H9 (cell line): ENCODE results near the gene SLC19A1. TPM values are rescaled to one million over a fixed set of nuclear protein-coding genes. Genes with fewer than 3 reads are reported as not detected.

Experiments used
- DNase-seq: peaks from one replicate; pipeline ENCODE4 v3.0.0-alpha.2; 2017
- H2AFZ ChIP-seq: one replicate; pipeline ENCODE4 v1.6.1; 2013; ENCODE audit warnings: mild to moderate bottlenecking, low read length, control low read depth, moderate library complexity
- H2AK5ac ChIP-seq: 2 replicates; pipeline ENCODE4 v1.6.1; 2013; ENCODE audit warnings: low read length, control low read depth, mixed read lengths; ENCODE audit not compliant: insufficient read length
- H2BK120ac ChIP-seq: one replicate; pipeline ENCODE4 v1.6.1; 2013; ENCODE audit warnings: low read depth, mild to moderate bottlenecking, low read length, control low read depth, inconsistent platforms; ENCODE audit not compliant: poor library complexity, severe bottlenecking
- H2BK12ac ChIP-seq: 2 replicates; pipeline ENCODE4 v1.6.1; 2013; ENCODE audit warnings: low read length, control low read depth, mixed read lengths, low read depth; ENCODE audit not compliant: insufficient read length
- H2BK15ac ChIP-seq: 2 replicates; pipeline ENCODE4 v1.6.1; 2013; ENCODE audit warnings: low read depth, low read length, control low read depth
- H2BK20ac ChIP-seq: one replicate; pipeline ENCODE4 v1.6.1; 2013; ENCODE audit warnings: low read depth, mild to moderate bottlenecking, low read length, control low read depth, inconsistent platforms; ENCODE audit not compliant: poor library complexity, severe bottlenecking
- H2BK5ac ChIP-seq: 2 replicates; pipeline ENCODE4 v1.6.1; 2013; ENCODE audit warnings: low read length, control low read depth, mixed read lengths; ENCODE audit not compliant: insufficient read length
- H3K14ac ChIP-seq: 2 replicates; pipeline ENCODE4 v1.6.1; 2013; ENCODE audit warnings: low read length, control low read depth; ENCODE audit not compliant: insufficient read depth
- H3K18ac ChIP-seq: 2 replicates; pipeline ENCODE4 v1.6.1; 2013; ENCODE audit warnings: low read depth, mild to moderate bottlenecking, mixed read lengths, low read length, control low read depth; ENCODE audit not compliant: insufficient read length
- H3K23ac ChIP-seq: 2 replicates; pipeline ENCODE4 v1.6.1; 2013; ENCODE audit warnings: low read length, control low read depth, mixed read lengths, low read depth; ENCODE audit not compliant: insufficient read length
- H3K23me2 ChIP-seq: 2 replicates; pipeline ENCODE4 v1.6.1; 2013; ENCODE audit warnings: low read depth, mild to moderate bottlenecking, mixed read lengths, low read length, control low read depth; ENCODE audit not compliant: insufficient read length, poor library complexity, severe bottlenecking
- H3K27ac ChIP-seq: 2 replicates; pipeline ENCODE4 v1.5.1; 2013; ENCODE audit warnings: low read length, control low read depth, mixed read lengths, low read depth; ENCODE audit not compliant: insufficient read length
- H3K27me3 ChIP-seq: 2 replicates; pipeline ENCODE4 v1.6.1; 2013; ENCODE audit warnings: low read length, control low read depth, inconsistent platforms; ENCODE audit not compliant: insufficient read depth
- H3K4ac ChIP-seq: 2 replicates; pipeline ENCODE4 v1.6.1; 2013; ENCODE audit warnings: low read depth, mild to moderate bottlenecking, control low read depth, inconsistent platforms, low read length, moderate library complexity
- H3K4me1 ChIP-seq: 2 replicates; pipeline ENCODE4 v1.6.1; 2013; ENCODE audit warnings: low read length, control low read depth, inconsistent platforms; ENCODE audit not compliant: insufficient read depth
- H3K4me2 ChIP-seq: 2 replicates; pipeline ENCODE4 v1.6.1; 2013; ENCODE audit warnings: low read length, control low read depth, mixed read lengths; ENCODE audit not compliant: insufficient read length, insufficient read depth
- H3K56ac ChIP-seq: 2 replicates; pipeline ENCODE4 v1.6.1; 2013; ENCODE audit warnings: low read depth, mild to moderate bottlenecking, mixed read lengths, low read length, control low read depth; ENCODE audit not compliant: insufficient read length
- H3K79me1 ChIP-seq: 2 replicates; pipeline ENCODE4 v1.6.1; 2013; ENCODE audit warnings: low read depth, mild to moderate bottlenecking, moderate library complexity, low read length, control low read depth, inconsistent platforms; ENCODE audit not compliant: insufficient read depth, poor library complexity, severe bottlenecking
- H3K79me2 ChIP-seq: 2 replicates; pipeline ENCODE4 v1.6.1; 2013; ENCODE audit warnings: low read length, control low read depth, inconsistent platforms; ENCODE audit not compliant: insufficient read depth
- H3K9ac ChIP-seq: 2 replicates; pipeline ENCODE4 v1.6.1; 2013; ENCODE audit warnings: low read length, control low read depth, mixed read lengths; ENCODE audit not compliant: insufficient read length; ENCODE audit errors: extremely low read depth
- H3K9me3 ChIP-seq: one replicate; pipeline ENCODE4 v1.6.1; 2013; ENCODE audit warnings: low read depth, low read length, inconsistent platforms; ENCODE audit not compliant: control insufficient read depth
- H3T11ph ChIP-seq: one replicate; pipeline ENCODE4 v1.6.1; 2013; ENCODE audit warnings: mild to moderate bottlenecking, low read length, control low read depth, inconsistent platforms
- H4K20me1 ChIP-seq: one replicate; pipeline ENCODE4 v1.6.1; 2013; ENCODE audit not compliant: control insufficient read depth, insufficient read length, insufficient read depth
- H4K5ac ChIP-seq: 2 replicates; pipeline ENCODE4 v1.6.1; 2013; ENCODE audit warnings: low read depth, mild to moderate bottlenecking, mixed read lengths, low read length, control low read depth; ENCODE audit not compliant: insufficient read length
- H4K8ac ChIP-seq: replicated peaks from 2 replicates; pipeline ENCODE4 v1.6.1; 2013; ENCODE audit warnings: low read length, control low read depth, mixed read lengths, low read depth; ENCODE audit not compliant: insufficient read length
- H4K91ac ChIP-seq: 2 replicates; pipeline ENCODE4 v1.6.1; 2013; ENCODE audit warnings: low read depth, mild to moderate bottlenecking, moderate library complexity, mixed read lengths, low read length, control low read depth; ENCODE audit not compliant: insufficient read length
- H3K27ac Mint-ChIP-seq, 3 experiments: 2 replicates in 2 of 3; 3 replicates in 1 of 3; pipeline ENCODE4 v1.8.0; 2020 to 2021; ENCODE audit warnings: mixed read lengths in 3 of 3, mild to moderate bottlenecking in 1 of 3, moderate library complexity in 1 of 3
- H3K27me3 Mint-ChIP-seq: 2 replicates; pipeline ENCODE4 v1.8.0; 2021; ENCODE audit warnings: low read depth, mild to moderate bottlenecking, moderate library complexity, mixed read lengths
- H3K36me3 Mint-ChIP-seq, 3 experiments: 2 replicates in 2 of 3; 3 replicates in 1 of 3; pipeline ENCODE4 v1.8.0; 2020 to 2021; ENCODE audit warnings: low read depth in 3 of 3, mixed read lengths in 3 of 3; ENCODE audit not compliant: insufficient read depth in 1 of 3
- H3K4me1 Mint-ChIP-seq, 2 experiments: 2 replicates each; pipeline ENCODE4 v1.8.0; 2020; ENCODE audit warnings: mixed read lengths in 2 of 2
- H3K4me3 Mint-ChIP-seq, 2 experiments: 2 replicates in 1 of 2; 3 replicates in 1 of 2; pipeline ENCODE4 v1.8.0; 2020 to 2021; ENCODE audit warnings: mild to moderate bottlenecking in 2 of 2, mixed read lengths in 2 of 2, moderate library complexity in 1 of 2
- H3K9me3 Mint-ChIP-seq, 2 experiments: 2 replicates in 1 of 2; 3 replicates in 1 of 2; pipeline ENCODE4 v1.8.0; 2020; ENCODE audit warnings: mild to moderate bottlenecking in 2 of 2, mixed read lengths in 2 of 2, moderate library complexity in 1 of 2
- WGBS: extraction: QIAGEN DNeasy Blood & Tissue Kit; methylation state at CpG from one replicate; pipeline ENCODE4 v1.1.7; 2013; ENCODE audit warnings: missing lambda C conversion rate, low lambda C conversion rate, mixed read lengths; ENCODE audit not compliant: insufficient read length; ENCODE audit errors: extremely low coverage; 5-methylcytosine and 5-hydroxymethylcytosine counted together
- total RNA-seq: library from RNA; stranded (reverse); gene quantifications from 2 replicates; pipeline ENCODE4 v1.2.1, GENCODE V29; 2021
- TF ChIP-seq, protein P1 (sequence below): fragments of 200-600 bp; sonication (generic); conservative IDR thresholded peaks from 3 replicates; pipeline ENCODE4 v1.8.0; 2021; ENCODE audit warnings: antibody characterized with exemption, mild to moderate bottlenecking

SLC19A1 gene
- total RNA-seq, 1 experiment from 2014 or later = 32.4 TPM

DNA sequence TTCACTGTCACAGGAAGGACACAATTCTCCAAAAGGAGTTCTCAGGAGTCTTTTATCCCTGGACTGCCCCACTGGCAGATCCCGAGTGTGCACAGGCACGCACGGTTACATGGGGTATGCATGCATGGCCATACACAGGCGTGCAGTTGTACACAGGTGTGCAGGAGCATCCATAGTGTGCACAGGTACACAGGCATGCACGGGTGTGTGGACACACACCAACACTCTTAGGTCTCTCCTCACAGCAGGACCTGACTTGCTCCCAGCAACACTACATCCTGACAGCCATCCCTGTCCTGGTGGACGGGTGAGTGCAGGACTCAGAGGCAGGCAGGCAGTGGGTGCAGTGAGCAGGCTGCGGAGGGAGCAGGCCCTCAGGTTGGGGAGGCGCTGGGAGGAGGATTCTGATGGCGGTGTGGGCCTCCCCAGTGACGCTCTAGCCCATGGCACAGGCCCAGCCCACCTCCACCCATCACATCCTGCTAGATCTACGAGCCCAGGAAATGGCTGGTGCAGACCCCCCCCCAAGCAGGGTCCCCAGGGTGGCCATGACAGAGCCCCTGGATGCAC is 28.4 kb downstream of the SLC19A1 start:
- Mint-ChIP-seq H3K9me3 (peaks cover 11 to 12% of the 10 kb centered on the region in 2 experiments), H3K36me3 (peaks cover 11 to 43% (median 41%) of the 10 kb centered on the region in 3 experiments), H3K4me3 (no peak overlapping the region; a peak in 1 of 5 replicates), H3K27me3 (peaks cover 2% of the 10 kb centered on the region; the same call in 1 of the 2 replicates), H3K4me1 (peaks cover 0 to under 1% of the 10 kb centered on the region in 2 experiments; a peak in 1 of 4 replicates), H3K27ac (peak overlapping the region in 2 of 3 experiments; percentile 73 to 74; a peak in 3 of 7 replicates)
- no peak overlapping the region for H2BK12ac ChIP-seq
- TF ChIP-seq, protein P1, sequence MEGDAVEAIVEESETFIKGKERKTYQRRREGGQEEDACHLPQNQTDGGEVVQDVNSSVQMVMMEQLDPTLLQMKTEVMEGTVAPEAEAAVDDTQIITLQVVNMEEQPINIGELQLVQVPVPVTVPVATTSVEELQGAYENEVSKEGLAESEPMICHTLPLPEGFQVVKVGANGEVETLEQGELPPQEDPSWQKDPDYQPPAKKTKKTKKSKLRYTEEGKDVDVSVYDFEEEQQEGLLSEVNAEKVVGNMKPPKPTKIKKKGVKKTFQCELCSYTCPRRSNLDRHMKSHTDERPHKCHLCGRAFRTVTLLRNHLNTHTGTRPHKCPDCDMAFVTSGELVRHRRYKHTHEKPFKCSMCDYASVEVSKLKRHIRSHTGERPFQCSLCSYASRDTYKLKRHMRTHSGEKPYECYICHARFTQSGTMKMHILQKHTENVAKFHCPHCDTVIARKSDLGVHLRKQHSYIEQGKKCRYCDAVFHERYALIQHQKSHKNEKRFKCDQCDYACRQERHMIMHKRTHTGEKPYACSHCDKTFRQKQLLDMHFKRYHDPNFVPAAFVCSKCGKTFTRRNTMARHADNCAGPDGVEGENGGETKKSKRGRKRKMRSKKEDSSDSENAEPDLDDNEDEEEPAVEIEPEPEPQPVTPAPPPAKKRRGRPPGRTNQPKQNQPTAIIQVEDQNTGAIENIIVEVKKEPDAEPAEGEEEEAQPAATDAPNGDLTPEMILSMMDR = no peak
- no peak overlapping the region for H3K27ac ChIP-seq
- no peak overlapping the region for H3K23ac ChIP-seq
- H3K9ac ChIP-seq = no peak overlapping the region
- WGBS = no CpG with 5 or more reads among the region's 11 CpGs
- H3K56ac ChIP-seq = no peak overlapping the region
- H2BK120ac ChIP-seq = no peak overlapping the region
- H2AK5ac ChIP-seq = no peak overlapping the region
- H3K79me1 ChIP-seq = no peaks in the 10 kb centered on the region
- H4K5ac ChIP-seq = no peak overlapping the region
- H3K14ac ChIP-seq = no peak overlapping the region
- no peak overlapping the region for H3K4me2 ChIP-seq
- H3K4ac ChIP-seq = no peak overlapping the region
- H2AFZ ChIP-seq = no peak overlapping the region
- no peak overlapping the region for H4K8ac ChIP-seq
- H3K4me1 ChIP-seq = no peaks in the 10 kb centered on the region
- H3K23me2 ChIP-seq = no peaks in the 10 kb centered on the region
- H3K18ac ChIP-seq = no peak overlapping the region
- no peaks in the 10 kb centered on the region for H4K20me1 ChIP-seq
- H2BK20ac ChIP-seq = no peak overlapping the region
- H2BK15ac ChIP-seq = no peak overlapping the region
- no peak for DNase-seq
- no peak overlapping the region for H3T11ph ChIP-seq
- H4K91ac ChIP-seq = no peak overlapping the region
- no peak overlapping the region for H2BK5ac ChIP-seq
- H3K9me3 ChIP-seq = no peaks in the 10 kb centered on the region
- H3K79me2 ChIP-seq = no peaks in the 10 kb centered on the region
- no peaks in the 10 kb centered on the region for H3K27me3 ChIP-seq
